ENCODE results near the gene LKAAEAR1. TPM values are rescaled to one million over a fixed set of nuclear protein-coding genes. Genes with fewer than 3 reads are reported as not detected.

The LKAAEAR1 gene
- total RNA-seq, 3 donors from 2014 or later, result 0.64 TPM; not detected in 2

- TF ChIP-seq POLR2AphosphoS5 (IDR thresholded peaks at IDR 0.05) (no peak), CTCF (IDR thresholded peaks at IDR 0.05) (no peak), POLR2A (IDR thresholded peaks at IDR 0.05) (no peak)
- Histone ChIP-seq H3K36me3 (no peaks in the 10 kb centered on the region), H3K4me3 (no peak overlapping the region), H3K9me3 (no peaks in the 10 kb centered on the region), H3K4me1 (no peaks in the 10 kb centered on the region), H3K27me3 (no peaks in the 10 kb centered on the region), H3K27ac (no peak overlapping the region)
- DNase-seq (ENCODE audit: low spot score in 2 of 2), result no peak
- intact Hi-C loops (cut with DNase I; ENCODE audit: low total_unique reads), result no loop called here
Observed at GRCh38 chr20:64071341-64072332, 12.6 kb downstream of the LKAAEAR1 start.

DNA sequence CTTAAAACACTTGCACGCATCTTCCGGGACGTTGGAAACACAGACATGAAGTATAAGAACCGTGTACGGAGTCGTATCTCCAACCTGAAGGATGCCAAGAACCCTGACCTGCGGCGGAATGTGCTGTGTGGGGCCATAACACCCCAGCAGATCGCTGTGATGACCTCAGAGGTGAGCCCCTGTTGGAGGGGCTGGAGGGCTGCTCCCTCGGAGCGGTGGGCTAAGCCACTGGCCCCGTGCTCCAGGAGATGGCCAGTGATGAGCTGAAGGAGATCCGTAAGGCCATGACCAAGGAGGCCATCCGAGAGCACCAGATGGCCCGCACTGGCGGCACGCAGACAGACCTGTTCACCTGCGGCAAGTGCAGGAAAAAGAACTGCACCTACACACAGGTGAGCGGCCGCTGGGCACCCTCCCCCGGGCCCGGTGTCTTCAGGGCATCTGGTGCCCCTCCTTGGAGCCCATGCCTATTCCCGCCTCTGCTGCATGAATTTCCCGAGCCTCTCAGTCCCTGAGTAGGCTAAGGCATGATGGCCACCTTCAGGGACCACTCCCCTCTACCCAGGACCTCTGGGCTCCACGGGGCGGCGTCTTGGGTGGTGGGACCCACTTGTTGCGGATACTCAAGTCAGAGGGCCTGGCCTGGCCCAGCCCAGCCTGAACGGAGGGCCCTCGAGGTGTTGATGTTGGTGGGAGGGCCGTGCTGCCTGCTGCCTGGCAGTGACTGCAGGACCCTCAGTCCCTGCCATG is 13.8 kb downstream of the LKAAEAR1 start:
- TF ChIP-seq POLR2A (IDR thresholded peaks at IDR 0.05) (no peak), POLR2AphosphoS5 (IDR thresholded peaks at IDR 0.05) (no peak), CTCF (IDR thresholded peaks at IDR 0.05) (no peak)
- H3K4me1 ChIP-seq, result no peaks in the 10 kb centered on the region
- no peaks in the 10 kb centered on the region for H3K9me3 ChIP-seq
- intact Hi-C loops (cut with DNase I; ENCODE audit: low total_unique reads), result no loop called here
- H3K27me3 ChIP-seq, result no peaks in the 10 kb centered on the region
- no peak for DNase-seq (ENCODE audit: low spot score in 2 of 2)
- no peak overlapping the region for H3K4me3 ChIP-seq
- H3K36me3 ChIP-seq, result no peaks in the 10 kb centered on the region
- H3K27ac ChIP-seq, result no peak overlapping the region

DNA sequence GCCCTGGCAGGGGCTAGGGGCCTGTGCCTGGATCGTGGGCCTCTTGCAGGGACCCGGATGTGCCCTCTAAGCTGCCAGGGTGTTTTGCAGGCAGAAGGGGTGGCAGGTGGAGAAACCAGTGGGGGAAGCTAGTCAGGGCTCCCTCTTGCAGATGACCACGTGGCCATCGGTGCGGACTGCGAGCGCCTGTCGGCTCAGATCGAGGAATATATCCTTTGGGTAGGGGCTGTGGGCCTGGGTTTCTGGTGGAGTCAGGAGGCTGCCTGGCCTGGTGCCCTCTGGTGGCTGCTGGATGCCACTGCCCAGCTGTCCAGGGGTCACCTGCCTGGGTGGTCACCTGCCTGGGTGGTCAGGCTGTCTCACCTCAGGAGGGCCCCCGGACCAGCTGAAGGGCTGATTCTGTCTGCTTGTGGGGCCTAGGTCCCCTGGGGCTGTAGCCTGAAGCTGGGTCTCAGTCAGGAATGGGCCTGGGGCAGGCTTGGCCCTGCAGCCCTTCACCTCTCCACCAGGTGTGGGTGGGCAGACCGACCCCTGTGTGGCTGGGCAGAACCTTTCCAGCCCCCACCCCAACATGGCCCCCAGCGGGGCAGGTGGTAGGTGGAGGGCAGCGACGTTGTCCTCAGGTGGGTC is 14.5 kb downstream of the LKAAEAR1 start:
- no peak for DNase-seq (ENCODE audit: low spot score in 2 of 2)
- H3K36me3 ChIP-seq, result no peaks in the 10 kb centered on the region
- H3K4me1 ChIP-seq, result no peaks in the 10 kb centered on the region
- H3K9me3 ChIP-seq, result no peaks in the 10 kb centered on the region
- TF ChIP-seq CTCF (IDR thresholded peaks at IDR 0.05), result peak in 2 of 3 donors; percentile 42 to 45
- no peak for TF ChIP-seq POLR2AphosphoS5 (IDR thresholded peaks at IDR 0.05)
- no peaks in the 10 kb centered on the region for H3K27me3 ChIP-seq
- H3K27ac ChIP-seq, result no peak overlapping the region
- no peak overlapping the region for H3K4me3 ChIP-seq
- intact Hi-C loops (cut with DNase I; ENCODE audit: low total_unique reads), result no loop called here

DNA sequence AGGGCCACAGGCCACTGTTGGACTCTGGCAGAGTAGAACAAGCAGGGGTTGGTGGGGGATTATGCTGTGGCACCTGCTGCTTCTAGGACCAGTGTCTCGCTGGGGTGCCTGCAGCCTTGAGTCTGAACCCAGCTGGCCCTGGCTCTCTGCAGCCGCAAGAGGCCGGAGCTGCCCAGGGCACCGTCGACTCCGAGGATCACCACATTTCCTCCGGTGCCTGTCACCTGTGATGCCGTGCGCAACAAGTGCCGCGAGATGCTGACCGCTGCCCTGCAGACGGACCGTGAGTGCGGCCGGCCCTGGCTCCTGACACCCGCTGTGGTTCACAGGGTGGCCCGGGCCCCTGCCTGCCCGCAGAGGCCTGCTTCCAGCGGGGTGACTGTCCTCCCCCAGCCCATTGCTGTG is 15.0 kb downstream of the LKAAEAR1 start:
- H3K27me3 ChIP-seq, result no peaks in the 10 kb centered on the region
- H3K36me3 ChIP-seq, result no peaks in the 10 kb centered on the region
- H3K9me3 ChIP-seq, result no peaks in the 10 kb centered on the region
- peaks cover 0 to 5% of the 10 kb centered on the region in 2 donors for H3K4me1 ChIP-seq
- H3K27ac ChIP-seq, result no peak overlapping the region
- TF ChIP-seq CTCF (IDR thresholded peaks at IDR 0.05) (no peak), POLR2AphosphoS5 (IDR thresholded peaks at IDR 0.05) (no peak)
- H3K4me3 ChIP-seq, result no peak overlapping the region
- DNase-seq (ENCODE audit: low spot score in 2 of 2), result no peak
- intact Hi-C loops (cut with DNase I; ENCODE audit: low total_unique reads), result no loop called here

Measured in breast epithelium (tissue), 4 donors.